GM12874 (cell line): ENCODE results near the gene BTC.

Source experiments
- CTCF ChIP-seq: IDR thresholded peaks from 2 replicates; pipeline ENCODE4 v1.5.1; 2011; ENCODE audit warnings: low read depth, mild to moderate bottlenecking, control low read depth, low read length, moderate library complexity; ENCODE audit not compliant: insufficient read depth

Gene BTC

GRCh38 chr4:74777531-74777930 is 16.8 kb downstream of the BTC start:
- no peak for TF ChIP-seq CTCF

DNA sequence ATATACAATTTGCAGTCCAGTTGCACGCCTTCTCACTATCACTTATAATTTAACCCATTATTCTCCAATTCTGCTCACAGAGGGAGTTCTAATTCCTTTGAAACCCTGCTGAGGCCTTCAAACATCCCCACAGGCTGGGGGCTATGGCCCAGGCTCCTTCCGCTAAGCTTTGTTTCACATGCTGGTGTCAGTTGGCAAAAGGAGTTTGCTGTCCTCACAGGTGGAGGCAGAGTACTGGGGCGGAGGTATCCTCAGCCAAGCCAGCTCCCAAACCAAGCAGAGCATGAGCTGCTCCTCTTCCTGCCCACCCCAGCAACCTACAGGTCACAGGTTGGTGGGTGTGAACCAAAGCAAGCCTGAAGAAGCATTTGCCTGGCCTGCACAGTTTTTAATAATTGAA is 21.5 kb downstream of the BTC start:
- TF ChIP-seq CTCF, result no peak

GRCh38 chr4:74772106-74772505 is 22.2 kb downstream of the BTC start:
- TF ChIP-seq CTCF, result no peak

DNA sequence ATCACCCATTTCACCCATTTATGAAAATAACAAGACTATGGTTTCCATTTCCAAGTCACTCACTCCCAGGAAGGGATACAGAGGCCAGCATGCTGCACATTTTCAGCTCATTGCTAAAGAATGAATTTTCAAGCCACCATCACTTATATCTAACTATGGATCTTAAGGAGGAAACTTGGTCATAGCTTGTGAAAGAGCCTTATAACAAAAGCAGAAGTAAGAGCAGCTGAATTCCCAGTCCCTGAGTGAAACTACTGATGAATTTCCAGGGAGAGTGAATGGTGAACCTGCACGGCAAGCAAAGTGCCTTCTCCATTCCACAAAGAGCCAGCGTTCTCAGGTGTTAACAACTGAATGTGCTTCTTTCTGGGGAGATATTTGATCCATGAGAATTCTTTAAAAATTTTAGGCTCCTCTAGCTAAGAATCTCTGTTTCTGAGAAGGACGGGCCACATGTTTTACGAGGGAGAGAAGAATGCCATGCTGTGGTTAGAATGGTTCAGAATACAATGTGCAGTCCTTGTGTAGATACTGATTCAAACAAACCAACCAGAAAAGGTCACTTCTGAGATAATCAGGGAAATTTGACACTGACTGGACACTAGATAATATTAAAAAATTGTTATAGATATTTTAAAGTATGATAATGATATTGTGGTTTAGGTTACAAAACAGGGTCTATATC is 24.0 kb downstream of the BTC start:
- no peak for TF ChIP-seq CTCF

DNA sequence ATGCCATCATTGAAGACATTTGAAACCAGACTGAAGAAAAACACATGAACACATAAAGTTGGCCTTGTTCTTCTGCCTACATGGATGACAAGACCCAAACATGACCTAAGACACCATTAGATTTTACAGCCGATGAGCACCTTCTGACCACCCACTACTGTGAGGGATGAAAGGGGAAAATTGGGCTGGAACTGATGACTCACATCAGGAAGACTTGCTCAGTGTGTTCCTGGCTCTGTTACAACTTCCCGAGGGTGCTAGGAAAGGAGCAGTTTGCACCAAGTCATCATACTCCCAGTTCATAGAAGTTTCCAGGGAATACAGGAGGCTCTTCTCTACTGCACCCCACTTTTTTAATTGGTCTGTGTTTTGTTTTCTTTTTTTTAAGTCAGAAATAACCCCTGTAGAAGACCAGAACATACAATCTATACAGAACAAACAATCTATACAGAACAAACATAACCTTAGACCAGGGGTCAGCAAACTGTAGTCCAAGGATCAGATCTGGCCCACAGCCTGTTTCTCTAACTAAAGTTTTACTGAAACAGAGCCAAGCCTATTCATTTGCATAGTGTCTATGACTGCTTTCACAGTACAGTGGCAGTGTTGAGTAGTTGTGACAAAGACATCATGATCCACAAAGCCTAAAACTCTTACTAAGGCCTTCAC is 25.3 kb downstream of the BTC start:
- TF ChIP-seq CTCF, result no peak

DNA sequence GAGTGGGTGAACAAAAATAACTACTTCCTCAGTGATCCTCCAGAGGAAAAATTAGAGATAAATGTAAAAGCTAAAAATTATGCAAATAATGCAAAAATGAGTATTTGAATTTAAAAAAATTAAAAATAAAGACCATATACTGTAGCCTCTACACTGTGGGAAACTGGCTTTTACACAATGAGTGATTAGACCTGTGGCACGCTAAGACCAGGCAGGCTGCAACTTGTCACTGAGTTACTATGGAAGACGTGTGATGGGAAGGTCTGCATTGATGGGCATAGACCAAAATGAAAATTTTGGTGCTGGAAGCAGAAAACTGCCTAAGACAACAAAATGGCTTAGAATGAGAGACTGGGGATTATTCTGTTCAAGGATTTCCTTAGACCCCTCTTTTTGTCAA is 30.2 kb downstream of the BTC start:
- no peak for TF ChIP-seq CTCF

GRCh38 chr4:74758551-74759145 is 35.7 kb downstream of the BTC start:
- TF ChIP-seq CTCF, result no peak
